Peyer's patch (tissue), 4 donors: ENCODE measurements around the gene OR5K1. TPM values are rescaled to one million over a fixed set of nuclear protein-coding genes. Genes with fewer than 3 reads are reported as not detected.
A peak's percentile ranks its signal among the peaks of the same experiment; 100 is the strongest.

ENCODE experiments used
- DNase-seq, 3 donors: peaks; one replicate each; pipeline ENCODE4 v3.0.0-alpha.2; 2017 to 2019
- H3K27ac ChIP-seq, 4 donors: fragments of 200-600 bp; sonication (generic); one replicate each; pipeline ENCODE4 v1.5.1; 2016 to 2019
- H3K27me3 ChIP-seq, 2 donors: fragments of 200-600 bp; sonication (generic); one replicate each; pipeline ENCODE4 v1.5.1; 2019
- H3K36me3 ChIP-seq, 3 donors: fragments of 200-600 bp; sonication (generic); one replicate each; pipeline ENCODE4 v1.5.1; 2016 to 2019
- H3K4me1 ChIP-seq, 4 donors: fragments of 200-600 bp; sonication (generic); one replicate each; pipeline ENCODE4 v1.5.1; 2016 to 2019
- H3K4me3 ChIP-seq, 4 donors: fragments of 200-600 bp; sonication (generic); 1 replicate in 3 of 4; 2 replicates in 1 of 4; pipeline ENCODE4 v1.5.1; 2016 to 2019; ENCODE audit warnings: mild to moderate bottlenecking in 1 of 4
- H3K9me3 ChIP-seq, 4 donors: fragments of 200-600 bp; sonication (generic); one replicate each; pipeline ENCODE4 v1.5.1; 2016 to 2019; ENCODE audit warnings: mild to moderate bottlenecking in 1 of 4
- POLR2A ChIP-seq, 2 donors: fragments of 450-650 bp; IDR thresholded peaks; one replicate each; pipeline ENCODE4 v1.5.1; 2017; ENCODE audit warnings: antibody characterized with exemption in 2 of 2, mild to moderate bottlenecking in 2 of 2, moderate library complexity in 2 of 2
- total RNA-seq, 4 donors: library from RNA; depleted of rRNA; stranded (reverse); fragments of >200 nt; gene quantifications; one replicate each; pipeline ENCODE4 v1.1.0, GENCODE V29; 2016
- TF ChIP-seq, protein P1 (sequence below), 6 experiments: fragments of 450-650 bp in 4 of 6; fragments of 200-600 bp in 2 of 6; sonication (generic) in 1 of 6; IDR thresholded peaks; one replicate each; pipeline ENCODE4 v1.5.1; 2017 to 2019; ENCODE audit warnings: antibody characterized with exemption in 6 of 6, mild to moderate bottlenecking in 3 of 6, moderate library complexity in 1 of 6

The OR5K1 gene
- total RNA-seq, 4 donors from 2014 or later, result not detected

DNA sequence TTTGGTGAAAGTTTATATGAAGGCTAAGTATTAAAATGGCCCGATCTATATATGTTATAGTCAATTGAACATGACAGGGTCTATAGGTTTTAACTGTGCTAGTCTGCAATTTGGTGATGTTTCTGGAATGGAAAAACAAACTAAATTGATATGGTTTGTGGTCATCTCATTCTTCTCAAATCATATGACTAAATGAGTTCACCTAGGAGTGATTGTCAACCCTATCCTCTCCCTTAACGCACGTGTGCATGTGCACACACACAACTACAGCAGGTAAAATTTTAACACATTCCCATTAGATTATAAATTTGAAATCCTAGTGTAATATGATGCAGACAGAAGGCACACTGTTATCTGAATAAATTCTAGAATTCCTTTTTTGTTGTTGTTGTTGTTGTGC is 50.7 kb downstream of the OR5K1 start:
- Histone ChIP-seq H3K4me3 (no peak overlapping the region), H3K9me3 (no peaks in the 10 kb centered on the region), H3K27ac (no peak overlapping the region), H3K36me3 (peaks cover 0 to 42% (median 0%) of the 10 kb centered on the region in 3 donors), H3K4me1 (no peaks in the 10 kb centered on the region), H3K27me3 (no peaks in the 10 kb centered on the region)
- TF ChIP-seq, protein P1, sequence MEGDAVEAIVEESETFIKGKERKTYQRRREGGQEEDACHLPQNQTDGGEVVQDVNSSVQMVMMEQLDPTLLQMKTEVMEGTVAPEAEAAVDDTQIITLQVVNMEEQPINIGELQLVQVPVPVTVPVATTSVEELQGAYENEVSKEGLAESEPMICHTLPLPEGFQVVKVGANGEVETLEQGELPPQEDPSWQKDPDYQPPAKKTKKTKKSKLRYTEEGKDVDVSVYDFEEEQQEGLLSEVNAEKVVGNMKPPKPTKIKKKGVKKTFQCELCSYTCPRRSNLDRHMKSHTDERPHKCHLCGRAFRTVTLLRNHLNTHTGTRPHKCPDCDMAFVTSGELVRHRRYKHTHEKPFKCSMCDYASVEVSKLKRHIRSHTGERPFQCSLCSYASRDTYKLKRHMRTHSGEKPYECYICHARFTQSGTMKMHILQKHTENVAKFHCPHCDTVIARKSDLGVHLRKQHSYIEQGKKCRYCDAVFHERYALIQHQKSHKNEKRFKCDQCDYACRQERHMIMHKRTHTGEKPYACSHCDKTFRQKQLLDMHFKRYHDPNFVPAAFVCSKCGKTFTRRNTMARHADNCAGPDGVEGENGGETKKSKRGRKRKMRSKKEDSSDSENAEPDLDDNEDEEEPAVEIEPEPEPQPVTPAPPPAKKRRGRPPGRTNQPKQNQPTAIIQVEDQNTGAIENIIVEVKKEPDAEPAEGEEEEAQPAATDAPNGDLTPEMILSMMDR (IDR thresholded peaks at IDR 0.05), result no peak
- DNase-seq, result no peak

DNA sequence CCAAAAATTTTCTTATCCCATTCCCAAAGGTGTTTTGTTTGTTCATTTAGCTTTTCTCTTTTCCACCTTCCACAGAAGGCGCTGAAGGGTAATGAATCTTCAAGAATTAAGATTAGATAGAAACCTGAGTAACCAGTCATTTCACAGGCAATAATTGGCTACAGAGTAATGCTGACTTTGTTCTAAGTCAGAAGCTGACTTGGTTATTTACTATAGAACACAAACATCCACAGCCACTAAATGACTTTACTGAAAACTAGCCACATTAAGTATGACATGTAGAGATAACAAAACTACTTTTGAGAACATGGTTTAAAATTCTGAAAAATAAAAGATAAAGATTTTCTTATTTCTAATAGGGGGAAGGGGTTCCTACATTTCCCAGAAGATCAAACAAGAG is 51.9 kb downstream of the OR5K1 start:
- no peak overlapping the region for H3K4me3 ChIP-seq
- no peaks in the 10 kb centered on the region for H3K27me3 ChIP-seq
- DNase-seq, result no peak
- no peaks in the 10 kb centered on the region for H3K4me1 ChIP-seq
- peaks cover 0 to 54% (median 0%) of the 10 kb centered on the region in 3 donors for H3K36me3 ChIP-seq
- H3K9me3 ChIP-seq, result no peaks in the 10 kb centered on the region
- H3K27ac ChIP-seq, result no peak overlapping the region
- TF ChIP-seq, protein P1 (IDR thresholded peaks at IDR 0.05), result no peak
- no peak for TF ChIP-seq POLR2A (IDR thresholded peaks at IDR 0.05)

DNA sequence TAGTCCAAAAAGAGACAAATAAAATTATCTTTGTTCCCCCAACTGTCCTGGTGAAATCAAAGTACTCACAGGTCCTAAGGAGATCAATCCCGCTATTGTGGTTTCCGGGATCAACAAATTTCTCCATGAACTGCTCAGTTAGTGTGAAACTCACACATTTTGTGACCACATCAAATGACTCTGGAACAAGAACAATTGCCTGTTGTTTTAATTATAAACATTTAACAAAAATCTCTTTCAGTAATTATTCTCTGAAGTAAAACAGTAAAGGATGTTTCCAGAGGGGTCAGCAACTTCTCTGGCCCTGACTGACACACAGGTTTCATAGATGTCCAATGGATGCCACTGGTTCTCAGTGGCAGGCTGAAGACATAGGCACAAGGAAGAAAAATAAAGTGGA is 55.8 kb downstream of the OR5K1 start:
- Histone ChIP-seq H3K4me1 (peaks cover 0 to 12% (median 5%) of the 10 kb centered on the region in 4 donors), H3K27me3 (no peaks in the 10 kb centered on the region), H3K27ac (no peak overlapping the region), H3K36me3 (peaks cover 0 to 62% (median 0%) of the 10 kb centered on the region in 3 donors), H3K9me3 (no peaks in the 10 kb centered on the region), H3K4me3 (no peak overlapping the region)
- no peak for DNase-seq
- TF ChIP-seq, protein P1 (IDR thresholded peaks at IDR 0.05), result no peak
- no peak for TF ChIP-seq POLR2A (IDR thresholded peaks at IDR 0.05)

DNA sequence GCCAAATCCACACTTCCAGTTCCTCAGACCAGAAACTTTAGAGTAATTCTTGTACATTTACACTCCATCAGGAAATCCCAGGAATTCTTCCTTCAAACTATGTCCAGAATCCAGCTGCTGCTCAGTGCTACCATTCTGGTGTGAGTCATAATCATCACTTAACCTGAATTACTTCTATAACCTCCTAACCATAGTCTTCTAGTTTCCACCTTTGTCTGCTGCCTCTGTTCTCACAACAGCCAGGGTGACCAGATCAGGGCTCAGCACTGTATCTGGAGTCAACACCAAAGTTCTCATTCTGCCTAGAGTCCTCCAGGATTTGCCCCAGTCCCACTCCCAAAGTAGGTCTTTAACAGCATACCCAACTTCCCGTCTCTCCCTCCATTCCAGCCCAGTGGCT is 56.4 kb downstream of the OR5K1 start:
- no peak for DNase-seq
- no peak overlapping the region for H3K27ac ChIP-seq
- H3K9me3 ChIP-seq, result no peaks in the 10 kb centered on the region
- peaks cover 0 to 12% (median 5%) of the 10 kb centered on the region in 4 donors for H3K4me1 ChIP-seq
- H3K4me3 ChIP-seq, result no peak overlapping the region
- TF ChIP-seq, protein P1 (IDR thresholded peaks at IDR 0.05), result no peak
- no peak for TF ChIP-seq POLR2A (IDR thresholded peaks at IDR 0.05)
- no peaks in the 10 kb centered on the region for H3K27me3 ChIP-seq
- peaks cover 0 to 60% (median 0%) of the 10 kb centered on the region in 3 donors for H3K36me3 ChIP-seq

DNA sequence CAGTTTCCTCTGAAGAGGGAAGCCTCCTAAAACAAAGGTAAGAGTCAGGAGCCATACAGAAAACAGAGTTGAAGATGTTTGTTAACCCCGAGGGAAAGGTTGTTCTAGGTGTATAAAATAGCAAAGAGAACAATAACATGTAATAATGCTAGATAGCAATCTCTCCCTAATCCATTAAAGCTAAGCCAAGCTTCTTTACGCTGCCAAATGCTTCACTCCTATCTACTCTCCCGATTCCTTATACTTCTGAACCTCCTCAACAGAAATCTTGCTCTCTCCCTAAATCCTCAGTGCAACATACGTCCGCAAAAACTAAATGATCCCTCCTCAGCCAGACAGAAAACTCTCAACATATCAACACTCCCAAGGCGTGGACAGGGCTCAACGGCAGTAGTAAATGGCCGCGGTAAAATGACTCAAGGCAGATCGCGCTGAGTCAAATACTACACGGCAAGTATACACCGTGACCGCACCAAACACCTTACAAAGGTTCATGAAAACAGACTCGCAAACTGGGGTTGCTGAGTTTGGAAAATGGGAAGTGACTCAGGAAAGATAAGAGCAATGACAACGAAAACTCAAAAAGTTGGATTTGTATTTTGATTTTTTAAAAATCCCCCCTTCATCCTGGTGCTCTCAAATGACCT is 59.0 kb downstream of the OR5K1 start:
- TF ChIP-seq, protein P1 (IDR thresholded peaks at IDR 0.05), result no peak
- TF ChIP-seq POLR2A (IDR thresholded peaks at IDR 0.05), result no peak
- Histone ChIP-seq H3K27ac (peak overlapping the region; percentile 93 to 97 (median 96)), H3K4me3 (peak overlapping the region; percentile 73 to 92 (median 79)), H3K4me1 (peaks cover 0 to 12% (median 5%) of the 10 kb centered on the region in 4 donors), H3K27me3 (no peaks in the 10 kb centered on the region), H3K36me3 (peaks cover 0 to 34% (median 0%) of the 10 kb centered on the region in 3 donors), H3K9me3 (no peaks in the 10 kb centered on the region)
- peak in 2 of 3 donors; percentile 52 to 79 for DNase-seq

Other genes starting within 250 kb of the OR5K1 start
- gene OR5H6, start 199.0 kb upstream of the OR5K1 start, total RNA-seq, result not detected
- not detected for gene OR5H2, start 180.7 kb upstream of the OR5K1 start, total RNA-seq
- not detected for gene OR5K4, start 109.3 kb upstream of the OR5K1 start, total RNA-seq
- gene OR5K3, start 72.5 kb upstream of the OR5K1 start, total RNA-seq, result not detected
- gene OR5K2, start 34.5 kb downstream of the OR5K1 start, total RNA-seq, result not detected
- 100 to 1,000 TPM in 2 of 4 donors, 10 to 100 TPM in 2; 60.2 to 113 (median 96.7) TPM for gene CLDND1, start 59.7 kb downstream of the OR5K1 start, total RNA-seq
- 10 to 100 TPM in 1 of 4 donors, 1 to 10 TPM in 2, not detected in 1; 1.2 to 26.4 (median 5.1) TPM for gene GPR15, start 68.8 kb downstream of the OR5K1 start, total RNA-seq
- 10 to 100 TPM; 16.8 to 68.5 (median 36.0) TPM for gene CPOX, start 130.4 kb downstream of the OR5K1 start, total RNA-seq